HG03135 (cell line): Measurements from ENCODE around the gene CBX7.

Source experiments
- ATAC-seq: cut with Tn5 transposase; IDR thresholded peaks from one replicate; pipeline ENCODE4 v1.9.1; 2021; ENCODE audit warnings: mild to moderate bottlenecking, moderate library complexity; ENCODE audit not compliant: unreplicated experiment

The CBX7 gene

GRCh38 chr22:39152511-39153219 is at the start of gene CBX7:
Gene CBX7 (minus strand): TSS chr22:39152680. CDS start chr22:39152444, 236 bp downstream.
- ATAC-seq = peak; percentile 73

GRCh38 chr22:39197578-39197977 is 45.1 kb upstream of the CBX7 start:
- ATAC-seq = no peak

GRCh38 chr22:39194098-39194497 is 41.6 kb upstream of the CBX7 start:
- no peak for ATAC-seq

GRCh38 chr22:39188809-39189208 is 36.3 kb upstream of the CBX7 start:
- no peak for ATAC-seq

- no peak for ATAC-seq
Observed at GRCh38 chr22:39185601-39186012, 33.1 kb upstream of the CBX7 start.

GRCh38 chr22:39184586-39185577 is 32.4 kb upstream of the CBX7 start:
- ATAC-seq = no peak

GRCh38 chr22:39183991-39184585 is 31.6 kb upstream of the CBX7 start:
- no peak for ATAC-seq

- no peak for ATAC-seq
Observed at GRCh38 chr22:39182478-39183030, 30.1 kb upstream of the CBX7 start.

GRCh38 chr22:39181778-39182177 is 29.3 kb upstream of the CBX7 start:
- no peak for ATAC-seq

GRCh38 chr22:39181356-39181755 is 28.9 kb upstream of the CBX7 start:
- ATAC-seq = no peak

- ATAC-seq = no peak
Observed at GRCh38 chr22:39179841-39180335, 27.4 kb upstream of the CBX7 start.

- no peak for ATAC-seq
Observed at GRCh38 chr22:39179401-39179827, 26.9 kb upstream of the CBX7 start.

GRCh38 chr22:39178206-39179111 is 26.0 kb upstream of the CBX7 start:
- ATAC-seq = no peak

GRCh38 chr22:39177791-39178190 is 25.3 kb upstream of the CBX7 start:
- ATAC-seq = no peak

GRCh38 chr22:39177456-39177775 is 24.9 kb upstream of the CBX7 start:
- no peak for ATAC-seq

GRCh38 chr22:39176714-39177455 is 24.4 kb upstream of the CBX7 start:
- ATAC-seq = no peak

GRCh38 chr22:39176143-39176713 is 23.7 kb upstream of the CBX7 start:
- ATAC-seq = no peak

- no peak for ATAC-seq
Observed at GRCh38 chr22:39175353-39176142, 23.1 kb upstream of the CBX7 start.
